ENCODE results near the gene FAM168B.
A peak's percentile ranks its signal among the peaks of the same experiment; 100 is the strongest.
"Not testable (repeated sequence)": the region's sequence is repeated elsewhere in the genome, so short reads cannot be mapped to it uniquely, and the experiment has no call there.

FAM168B gene

DNA sequence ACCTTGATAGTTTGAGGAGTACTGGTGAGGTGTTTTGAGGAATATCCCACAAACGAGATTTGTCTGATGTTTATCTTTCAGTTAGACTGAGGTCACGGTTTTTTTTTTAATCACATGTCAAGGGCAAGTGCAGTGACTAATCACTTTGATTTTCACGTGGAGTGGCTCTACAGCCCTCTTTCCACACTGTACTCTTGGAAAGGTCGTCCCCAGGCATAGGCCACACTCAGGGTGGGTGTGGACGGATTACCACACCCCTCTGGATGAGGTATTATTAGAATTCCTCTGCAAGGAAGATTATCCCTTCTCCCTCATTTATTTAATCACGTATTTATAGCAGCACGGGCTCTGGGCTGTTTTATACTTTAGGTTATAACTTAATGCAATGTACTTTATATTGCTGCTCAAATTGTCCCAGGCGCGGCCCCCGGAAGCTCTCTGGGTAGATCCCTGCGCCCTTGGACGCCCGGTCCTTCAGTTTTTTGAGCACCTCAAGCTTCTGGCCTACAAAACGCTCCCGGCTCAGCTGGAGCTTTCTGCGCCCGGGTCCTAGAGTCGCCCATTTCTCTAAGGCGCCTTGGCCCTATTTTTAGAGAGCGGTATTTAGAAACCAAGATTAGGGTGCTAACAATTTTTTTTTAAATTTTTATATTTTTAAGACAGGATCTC is 11.4 kb upstream of the FAM168B start:
- DNase-seq (ENCODE audit: insufficient read length, low spot score) (peak; percentile 69), FAIRE-seq (no peak)

DNA sequence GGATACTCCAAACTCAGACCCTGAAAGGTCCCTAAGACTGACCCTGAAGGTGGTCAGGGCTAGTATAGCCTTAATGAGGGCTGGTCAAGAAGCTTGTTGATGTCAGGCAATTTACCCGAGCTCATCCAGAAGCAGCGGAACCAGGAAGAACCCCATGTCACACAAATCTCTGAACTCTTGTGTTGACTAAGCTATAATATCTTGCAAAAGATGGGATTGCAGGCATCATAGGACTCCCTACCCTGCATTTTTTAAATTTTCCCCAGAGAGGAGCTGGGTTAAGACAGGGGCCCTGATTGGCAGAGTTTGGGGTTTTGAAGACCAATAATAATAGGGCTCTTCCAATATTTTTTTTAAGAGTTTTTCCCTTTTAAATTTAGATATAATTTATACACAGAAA is 9.9 kb upstream of the FAM168B start:
- no peak for FAIRE-seq
- no peak for DNase-seq (ENCODE audit: insufficient read length, low spot score)

DNA sequence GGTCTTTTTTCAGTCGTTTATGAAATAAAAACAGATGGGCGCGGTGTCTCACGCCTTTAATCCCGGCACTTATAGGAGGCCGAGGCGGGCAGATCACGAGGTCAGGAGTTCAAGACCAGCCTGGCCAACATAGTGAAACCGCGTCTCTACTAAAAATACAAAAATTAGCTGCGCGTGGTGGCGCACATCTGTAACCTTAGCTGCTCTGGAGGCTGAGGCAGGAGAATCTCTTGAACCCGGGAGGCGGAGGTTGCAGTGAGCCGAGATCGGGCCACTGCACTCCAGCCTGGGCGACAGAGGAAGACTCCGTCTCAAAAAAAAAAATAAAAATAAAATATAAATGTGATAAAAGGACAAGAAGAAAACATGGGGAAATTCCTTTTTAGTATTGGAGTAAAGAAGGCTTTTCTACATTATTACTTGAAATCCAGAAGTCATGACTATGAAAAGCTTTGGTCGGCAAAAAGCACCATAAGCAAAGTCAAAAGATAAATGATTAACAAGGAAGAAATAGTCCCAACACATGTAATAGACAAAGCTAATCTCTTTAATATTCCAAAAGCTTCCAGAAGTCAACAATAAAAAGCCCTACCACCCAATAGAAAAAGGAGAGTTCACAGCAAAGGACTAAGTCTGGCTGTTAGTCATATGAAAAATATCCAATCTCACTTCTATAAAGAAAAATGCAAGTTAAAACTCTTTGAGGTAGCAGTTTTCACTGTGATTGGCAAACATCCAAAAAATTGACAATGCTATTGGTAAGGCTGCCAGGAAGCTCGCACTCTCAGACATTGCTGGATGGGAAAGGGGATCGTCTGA is 1.4 kb upstream of the FAM168B start:
- FAIRE-seq (peak; percentile 16), DNase-seq (ENCODE audit: insufficient read length, low spot score) (no peak)

GRCh38 chr2:131093696-131094462 is 619 bp upstream of the FAM168B start:
- peak; percentile 51 for DNase-seq (ENCODE audit: insufficient read length, low spot score)
- FAIRE-seq, result no peak

GRCh38 chr2:131092458-131093005 is 728 bp downstream of the FAM168B start:
- DNase-seq (ENCODE audit: insufficient read length, low spot score) (no peak), FAIRE-seq (no peak)

- FAIRE-seq, result no peak
These were observed 7.6 kb downstream of the FAM168B start for GRCh38 chr2:131085646-131086045.

GRCh38 chr2:131081190-131081589 is 12.1 kb downstream of the FAM168B start:
- FAIRE-seq (no peak), DNase-seq (ENCODE audit: insufficient read length, low spot score) (no peak)

More at GRCh38 chr2:131085646-131086045, 7.6 kb downstream of the FAM168B start:
- no peak for DNase-seq (ENCODE audit: insufficient read length, low spot score)

DNA sequence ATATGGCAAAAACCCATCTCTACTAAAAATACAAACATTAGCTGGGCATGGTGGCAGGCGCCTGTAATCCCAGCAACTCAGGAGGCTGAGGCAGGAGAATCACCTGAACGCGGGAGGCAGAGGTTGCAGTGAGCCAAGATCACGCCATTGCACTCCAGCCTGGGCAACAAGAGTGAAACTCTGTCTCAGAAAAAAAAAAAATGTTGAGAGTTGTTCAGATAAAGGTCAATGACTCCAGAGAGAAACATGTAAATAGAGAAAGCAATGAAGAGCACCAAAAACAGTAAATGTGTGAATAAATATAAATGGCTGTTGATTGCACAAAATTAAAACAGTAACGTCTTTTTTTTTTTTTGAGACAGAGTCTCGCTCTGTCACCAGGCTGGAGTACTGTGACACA is 13.3 kb downstream of the FAM168B start:
- FAIRE-seq; DNase-seq (ENCODE audit: insufficient read length, low spot score): not testable (repeated sequence)

DNA sequence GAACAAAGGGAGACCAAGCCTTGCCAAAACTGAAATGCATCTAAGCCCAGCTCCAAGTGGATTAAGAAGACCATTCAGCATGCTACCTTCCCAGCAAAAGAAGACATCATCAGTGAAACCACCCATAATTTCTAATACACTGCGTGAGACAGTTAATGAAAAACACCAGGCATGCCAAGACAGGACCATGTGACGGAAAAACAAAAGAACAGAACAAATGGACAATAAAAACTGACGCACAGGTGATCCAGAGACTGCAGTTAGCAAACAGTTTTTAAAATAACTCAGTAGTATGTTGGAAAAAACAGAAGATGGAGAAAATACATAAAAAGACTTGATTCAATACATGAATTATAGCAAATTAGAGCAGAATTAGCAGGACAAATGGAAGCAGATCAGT is 15.3 kb downstream of the FAM168B start:
- FAIRE-seq, result no peak
- no peak for DNase-seq (ENCODE audit: insufficient read length, low spot score)

DNA sequence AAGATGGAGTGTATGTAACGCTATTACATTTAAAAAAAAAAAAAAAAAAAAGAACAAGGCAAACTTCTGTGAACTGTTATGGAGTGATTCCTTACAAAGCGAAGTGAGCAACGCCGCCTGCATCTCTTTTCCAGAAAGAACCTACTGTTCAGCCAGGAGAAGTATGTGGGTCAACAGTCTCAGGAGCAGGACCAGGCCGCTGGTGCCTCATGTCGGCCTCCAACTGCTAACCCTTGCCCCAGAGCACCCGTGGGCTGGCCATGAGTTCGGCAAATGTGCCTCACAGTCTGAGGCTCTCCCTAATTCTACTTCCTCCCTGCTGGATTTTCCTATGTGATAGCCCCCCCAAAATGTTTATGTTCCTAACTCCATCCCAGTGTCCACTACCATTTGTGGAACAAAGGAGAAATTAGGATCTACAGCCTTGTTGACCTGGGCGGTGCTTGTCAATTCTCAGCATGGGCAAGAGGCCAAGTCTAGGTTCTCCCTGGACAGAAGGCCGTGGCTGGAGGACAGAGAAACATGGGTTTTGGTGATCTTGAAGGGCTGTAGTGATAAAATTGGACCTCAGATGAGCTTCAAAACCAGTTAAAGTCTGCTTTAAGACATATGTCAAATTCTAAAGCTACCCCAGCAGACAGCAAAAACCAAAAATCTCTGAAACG is 15.9 kb downstream of the FAM168B start:
- DNase-seq (ENCODE audit: insufficient read length, low spot score), result no peak
- no peak for FAIRE-seq

GRCh38 chr2:131076707-131077106 is 16.6 kb downstream of the FAM168B start:
- FAIRE-seq, result no peak
- no peak for DNase-seq (ENCODE audit: insufficient read length, low spot score)

GRCh38 chr2:131075578-131075977 is 17.7 kb downstream of the FAM168B start:
- DNase-seq (ENCODE audit: insufficient read length, low spot score); FAIRE-seq: not testable (repeated sequence)

DNA sequence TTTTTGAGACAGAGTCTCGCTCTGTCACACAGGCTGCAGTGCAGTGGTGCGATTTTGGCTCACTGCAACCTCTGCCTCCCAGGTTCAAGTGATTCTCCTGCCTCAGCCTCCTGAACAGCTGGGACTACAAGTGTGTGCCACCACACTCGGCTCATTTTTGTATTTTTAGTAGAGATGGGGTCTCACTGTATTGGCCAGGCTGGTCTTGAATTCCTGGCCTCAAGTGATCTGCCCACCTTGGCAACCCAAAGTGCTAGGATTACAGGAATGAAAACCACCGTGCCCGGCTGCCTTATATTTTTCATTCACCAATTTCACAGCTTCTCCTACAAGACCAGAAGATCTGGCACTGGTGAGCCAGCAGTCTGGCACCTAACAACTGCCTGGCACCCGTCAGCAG is 25.1 kb downstream of the FAM168B start:
- FAIRE-seq; DNase-seq (ENCODE audit: insufficient read length, low spot score): not testable (repeated sequence)

- FAIRE-seq (no peak), DNase-seq (ENCODE audit: insufficient read length, low spot score) (no peak)
These were observed 25.7 kb downstream of the FAM168B start for GRCh38 chr2:131067465-131068125.

- DNase-seq (ENCODE audit: insufficient read length, low spot score) (no peak), FAIRE-seq (no peak)
These were observed 28.4 kb downstream of the FAM168B start for GRCh38 chr2:131064589-131065512.

DNA sequence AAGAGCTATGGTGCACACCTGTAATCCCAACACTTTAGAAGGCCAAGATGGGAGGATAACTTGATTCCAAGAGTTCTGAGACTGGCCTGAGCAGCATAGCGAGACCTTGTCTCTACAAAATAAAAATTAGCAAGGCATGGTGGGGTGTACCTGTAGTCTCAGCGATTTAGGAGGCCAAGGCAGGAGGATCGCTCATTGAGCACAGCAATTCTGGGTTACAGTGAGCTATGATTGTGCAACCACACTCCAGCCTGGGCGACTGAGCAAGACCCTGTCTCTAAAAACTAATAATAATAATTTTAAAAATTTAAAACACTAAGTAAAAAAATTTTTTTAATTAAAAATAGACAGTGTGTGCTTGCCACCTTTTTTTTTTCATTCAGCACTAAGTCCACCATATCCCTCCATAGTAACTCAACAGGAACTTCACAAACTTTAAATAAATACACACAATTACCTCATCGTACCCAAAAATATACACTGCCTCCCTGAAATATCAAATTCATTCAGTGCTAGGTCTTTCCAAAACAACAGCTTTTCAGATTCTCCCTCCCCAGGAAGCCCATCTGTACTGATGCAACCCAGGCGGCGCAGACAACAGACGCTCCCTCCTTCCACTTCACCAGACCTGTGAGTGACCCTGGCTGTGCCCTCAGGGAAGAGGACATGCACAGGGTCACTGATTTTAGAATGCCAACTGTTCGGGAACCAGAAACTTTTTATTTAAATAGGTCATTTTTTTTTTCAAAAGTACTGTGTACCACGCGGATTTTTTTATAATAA is 29.6 kb downstream of the FAM168B start:
- FAIRE-seq, result no peak

DNA sequence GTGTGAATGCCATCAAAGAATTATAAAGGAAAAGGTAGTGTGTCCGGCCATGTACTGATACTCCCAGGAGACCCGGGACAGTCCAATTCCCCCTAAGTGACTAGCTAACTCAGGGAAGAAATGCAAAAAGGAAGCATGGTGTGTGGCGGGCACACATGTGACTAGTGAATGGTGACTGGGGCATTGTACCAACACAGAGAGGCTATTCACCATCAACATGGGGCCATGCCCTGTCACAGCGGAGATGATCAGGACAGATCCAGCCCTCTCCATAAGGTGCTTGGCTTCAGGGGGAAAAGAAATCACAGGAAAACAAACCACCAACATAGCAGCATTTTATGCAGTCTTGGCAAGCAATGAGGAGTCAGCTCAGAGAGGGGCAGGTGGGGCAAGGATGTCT is 34.3 kb downstream of the FAM168B start:
- FAIRE-seq (no peak), DNase-seq (ENCODE audit: insufficient read length, low spot score) (no peak)

More for the DNA sequence above, 29.6 kb downstream of the FAM168B start:
- DNase-seq (ENCODE audit: insufficient read length, low spot score), result no peak

- FAIRE-seq (no peak), DNase-seq (ENCODE audit: insufficient read length, low spot score) (no peak)
These were observed 34.9 kb downstream of the FAM168B start for GRCh38 chr2:131058214-131058843.

Measured in HTR-8/SVneo (cell line).